Activated CD8-positive, alpha-beta memory T cell treated with anti-CD3 and anti-CD28 coated beads for 36 hours (primary cell): ENCODE results near the gene HYAL3. TPM values are rescaled to one million over a fixed set of nuclear protein-coding genes. Genes with fewer than 3 reads are reported as not detected.
"Not testable (repeated sequence)": the region's sequence is repeated elsewhere in the genome, so short reads cannot be mapped to it uniquely, and the experiment has no call there.

ENCODE experiments used
- CTCF ChIA-PET: fragments of 350-600 bp; sonication (Branson Sonifier 250); formaldehyde crosslinking; loops from one replicate; lab custom pipeline; 2021; ENCODE audit warnings: antibody characterized with exemption; lab: Charles Lee
- POLR2A ChIA-PET: fragments of 350-600 bp; sonication (Branson Sonifier 250); formaldehyde crosslinking; loops from one replicate; lab custom pipeline; 2021; ENCODE audit warnings: antibody characterized with exemption; lab: Charles Lee
- total RNA-seq, 2 experiments: library from RNA; stranded (reverse); gene quantifications; one replicate each; pipeline ENCODE4 v1.2.3, GENCODE V29; 2021

HYAL3 gene
- total RNA-seq, 2 experiments from 2014 or later = 8.5 to 9.4 TPM

GRCh38 chr3:50272538-50272910 is 26.7 kb downstream of the HYAL3 start:
- POLR2A ChIA-PET = not testable (repeated sequence)
- CTCF ChIA-PET = interaction anchor here (0.6 to 6.6 kb wide), 10 partner anchors 13 to 90 kb away, joined by 3 to 53 read pairs (median 6); partner anchors contain the start of gene IFRD2

DNA sequence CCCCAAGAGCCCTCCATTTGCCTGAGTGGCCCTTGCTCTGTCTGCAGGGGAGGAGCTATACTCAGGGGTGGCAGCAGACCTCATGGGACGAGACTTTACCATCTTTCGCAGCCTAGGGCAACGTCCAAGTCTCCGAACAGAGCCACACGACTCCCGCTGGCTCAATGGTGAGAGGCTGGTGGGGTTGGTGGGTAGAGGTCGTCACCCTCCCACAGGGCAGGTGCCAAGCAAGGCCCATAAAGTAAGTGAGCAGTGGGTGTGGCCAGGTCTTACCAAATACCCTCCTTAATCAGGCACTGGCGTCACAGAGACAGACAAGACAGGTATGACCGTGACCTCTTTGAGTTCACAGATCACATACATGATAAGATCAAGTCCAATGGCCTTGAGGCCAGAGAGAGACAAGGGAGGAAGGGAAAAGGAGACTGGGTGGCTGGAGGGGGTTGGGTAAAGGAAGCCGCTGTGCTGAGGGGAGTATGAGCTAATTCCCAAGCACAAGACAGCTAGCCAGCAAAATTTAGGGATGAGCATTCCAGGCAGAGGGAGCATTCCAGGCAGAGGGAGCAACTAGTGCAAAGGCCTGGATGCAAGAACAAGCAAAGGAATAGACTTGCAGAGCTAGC is 27.8 kb downstream of the HYAL3 start:
- POLR2A ChIA-PET = no interaction called here
- CTCF ChIA-PET = interaction anchor here (0.7 to 6.6 kb wide), 7 partner anchors 12 to 78 kb away, joined by 3 to 53 read pairs (median 7); partner anchors contain the start of gene IFRD2

- ChIA-PET CTCF (interaction anchor here (0.7 to 6.6 kb wide), 6 partner anchors 11 to 77 kb away, joined by 3 to 53 read pairs (median 4); no protein-coding TSS in a partner anchor), POLR2A (no interaction called here)
Measured at GRCh38 chr3:50270422-50271224, 28.6 kb downstream of the HYAL3 start.

- ChIA-PET CTCF (interaction anchor here (0.7 to 6.6 kb wide), 3 partner anchors 10 to 43 kb away, joined by 4 to 53 read pairs (median 4); no protein-coding TSS in a partner anchor), POLR2A (no interaction called here)
Measured at GRCh38 chr3:50269977-50270413, 29.2 kb downstream of the HYAL3 start.

DNA sequence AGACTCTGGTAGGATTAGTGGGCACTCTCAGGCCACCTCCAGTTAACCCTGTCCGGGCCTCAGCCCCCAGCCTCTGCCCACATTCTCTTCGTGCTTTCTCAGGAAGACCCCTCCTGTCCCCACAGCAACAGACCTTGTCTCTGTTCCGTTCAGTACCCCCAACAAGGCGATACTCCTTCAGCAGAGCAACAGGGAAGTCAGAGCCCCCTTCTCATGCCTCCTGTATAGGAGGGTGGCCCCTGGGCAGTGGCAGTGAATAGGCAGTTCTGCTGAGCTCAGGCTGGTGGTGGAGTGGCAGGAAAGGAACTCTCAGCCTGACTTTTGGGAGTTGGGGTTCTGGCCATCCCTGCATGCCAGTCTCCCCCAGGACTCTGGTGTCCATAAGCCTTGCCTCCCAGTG is 29.7 kb downstream of the HYAL3 start:
- POLR2A ChIA-PET = no interaction called here
- CTCF ChIA-PET = interaction anchor here (1.7 kb wide), 1 partner anchor 9 kb away, joined by 4 read pairs; no protein-coding TSS in a partner anchor

GRCh38 chr3:50268703-50269451 is 30.3 kb downstream of the HYAL3 start, which contains the start of gene SEMA3B:
Gene SEMA3B, plus strand, starts transcription at chr3:50269147. Its CDS starts 94 bp downstream, at chr3:50269241.
- POLR2A ChIA-PET = no interaction called here
- CTCF ChIA-PET = interaction anchor here (1.7 kb wide), 1 partner anchor 9 kb away, joined by 4 read pairs; no protein-coding TSS in a partner anchor

- POLR2A ChIA-PET = no interaction called here
- CTCF ChIA-PET = interaction anchor here (1.4 to 1.9 kb wide), 2 partner anchors 42 to 76 kb away, joined by 6 to 7 read pairs; no protein-coding TSS in a partner anchor
Measured at GRCh38 chr3:50268276-50268675, 30.9 kb downstream of the HYAL3 start.

DNA sequence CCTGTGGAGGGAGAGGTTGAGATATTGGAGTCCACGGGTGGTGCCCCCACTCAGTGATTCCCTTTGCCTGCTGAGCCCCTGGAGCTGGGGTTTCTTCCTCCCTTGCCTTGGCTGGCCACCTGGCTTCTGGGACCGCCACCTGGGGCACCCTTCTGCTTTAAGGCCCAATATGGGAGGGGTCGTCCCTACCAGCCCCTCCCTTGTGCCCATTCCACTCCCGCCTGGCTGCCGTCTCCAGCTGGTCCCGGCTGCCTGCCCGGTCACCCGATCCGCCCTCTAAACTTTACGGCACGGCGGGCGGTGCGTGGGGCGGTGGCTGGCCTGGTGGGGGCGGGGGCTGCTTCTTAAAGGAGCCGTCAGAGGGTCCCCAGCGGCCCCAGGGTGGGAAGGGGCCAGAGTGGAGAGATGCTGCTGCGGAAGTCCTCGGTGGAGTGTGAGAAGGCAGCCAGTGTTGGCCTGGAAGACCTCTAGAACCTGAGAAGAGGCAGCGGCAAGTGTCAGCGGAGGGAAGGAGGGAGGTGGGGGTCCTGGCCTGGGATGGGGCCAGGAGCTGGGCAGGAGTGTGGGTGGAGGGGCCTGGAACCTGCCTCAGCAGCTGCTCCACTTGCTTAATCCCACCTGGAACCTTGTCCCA is 31.8 kb downstream of the HYAL3 start:
- CTCF ChIA-PET = interaction anchor here (1.4 to 2.3 kb wide), 3 partner anchors 18 to 75 kb away, joined by 6 to 7 read pairs (median 7); no protein-coding TSS in a partner anchor
- POLR2A ChIA-PET = interaction anchor here (1.3 kb wide), 1 partner anchor 17 kb away, joined by 3 read pairs; no protein-coding TSS in a partner anchor

GRCh38 chr3:50266836-50267235 is 32.4 kb downstream of the HYAL3 start:
- CTCF ChIA-PET = interaction anchor here (1.4 to 2.3 kb wide), 3 partner anchors 17 to 75 kb away, joined by 6 to 7 read pairs (median 7); no protein-coding TSS in a partner anchor
- POLR2A ChIA-PET = interaction anchor here (1.3 kb wide), 1 partner anchor 17 kb away, joined by 3 read pairs; no protein-coding TSS in a partner anchor

DNA sequence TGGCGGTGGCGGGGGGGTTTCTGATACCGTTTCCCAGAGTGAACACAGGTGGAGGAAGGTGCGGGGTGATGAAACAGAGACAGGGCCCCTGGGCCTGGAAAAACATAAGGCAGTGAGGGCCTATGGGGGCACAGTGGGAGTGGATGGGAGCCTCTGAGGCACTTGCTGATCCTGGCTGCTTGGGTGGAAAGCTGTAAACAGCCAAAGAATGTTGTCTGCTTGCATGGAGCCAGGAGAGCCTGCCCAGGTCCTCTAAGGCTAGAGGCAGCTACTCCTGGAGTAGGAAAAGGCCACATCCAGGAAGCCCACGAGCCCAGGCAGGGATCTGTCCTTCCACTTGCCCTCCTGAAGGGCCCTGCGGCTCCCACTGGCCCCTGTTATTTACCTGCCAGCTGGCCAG is 33.2 kb downstream of the HYAL3 start:
- POLR2A ChIA-PET = interaction anchor here (1.3 kb wide), 1 partner anchor 18 kb away, joined by 3 read pairs; no protein-coding TSS in a partner anchor
- CTCF ChIA-PET = interaction anchor here (2.3 kb wide), 1 partner anchor 16 kb away, joined by 7 read pairs; no protein-coding TSS in a partner anchor

- ChIA-PET POLR2A (no interaction called here), CTCF (interaction anchor here (2.3 kb wide), 1 partner anchor 16 kb away, joined by 7 read pairs; no protein-coding TSS in a partner anchor)
Measured at GRCh38 chr3:50265571-50265970, 33.6 kb downstream of the HYAL3 start.

DNA sequence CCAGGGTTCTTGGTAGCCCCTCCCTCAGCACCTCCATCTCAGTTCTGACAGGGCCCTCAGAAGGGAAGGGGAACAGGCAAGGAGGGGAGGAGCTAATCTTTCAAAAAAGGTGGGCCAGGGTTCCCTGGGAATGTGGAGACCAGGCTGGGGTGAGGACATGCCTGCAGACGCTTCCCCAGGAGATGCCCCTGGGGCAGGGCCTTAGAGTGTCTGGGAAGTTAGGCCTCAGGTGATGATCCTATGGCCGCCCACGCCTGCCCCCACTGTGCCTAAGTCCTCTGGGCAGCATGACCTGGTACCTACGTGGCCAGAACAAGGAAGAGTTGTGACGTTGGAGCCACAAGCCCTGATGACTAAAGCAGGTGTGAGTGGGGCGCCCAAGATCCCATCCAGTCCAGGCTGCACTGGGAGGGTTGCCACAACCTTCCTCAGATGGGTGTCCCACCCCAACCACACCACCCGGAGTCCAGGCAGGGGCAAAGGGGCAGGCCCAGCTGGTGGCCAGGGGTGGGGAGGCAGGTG is 34.2 kb downstream of the HYAL3 start:
- ChIA-PET CTCF (interaction anchor here (0.8 to 1.3 kb wide), 2 partner anchors 8 to 18 kb away, joined by 3 to 6 read pairs; no protein-coding TSS in a partner anchor), POLR2A (no interaction called here)

DNA sequence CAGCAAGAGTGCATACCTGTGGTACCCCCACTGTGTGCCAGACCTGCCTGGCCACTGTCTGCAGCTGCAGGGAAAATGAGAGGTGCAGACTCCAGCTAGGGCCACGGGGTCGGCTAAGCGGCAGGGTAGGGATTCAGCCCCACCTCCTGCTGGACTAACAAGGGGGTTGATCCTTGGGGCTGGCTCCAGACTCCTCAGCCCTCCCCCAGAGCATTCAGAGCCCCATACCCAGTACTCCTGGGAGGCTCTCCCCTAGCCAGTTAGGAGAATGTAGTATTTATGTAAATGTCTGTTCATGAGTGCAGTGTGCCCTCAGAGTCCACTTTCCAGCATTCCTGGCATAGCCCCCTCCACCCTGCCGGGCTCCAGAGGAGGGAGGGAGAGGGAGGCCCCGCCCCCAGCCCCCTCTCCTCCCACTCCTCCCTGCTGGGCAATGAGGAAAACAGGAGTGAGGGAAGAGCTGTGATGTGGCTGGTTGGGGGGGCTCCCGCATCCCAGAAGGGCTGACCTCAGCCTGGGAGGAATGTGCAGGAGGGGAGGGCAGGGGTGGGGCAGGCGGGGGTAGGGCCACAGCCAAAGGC is 34.7 kb downstream of the HYAL3 start:
- ChIA-PET CTCF (interaction anchor here (0.7 to 1.5 kb wide), 5 partner anchors 9 to 70 kb away, joined by 3 to 6 read pairs (median 3); no protein-coding TSS in a partner anchor), POLR2A (no interaction called here)

DNA sequence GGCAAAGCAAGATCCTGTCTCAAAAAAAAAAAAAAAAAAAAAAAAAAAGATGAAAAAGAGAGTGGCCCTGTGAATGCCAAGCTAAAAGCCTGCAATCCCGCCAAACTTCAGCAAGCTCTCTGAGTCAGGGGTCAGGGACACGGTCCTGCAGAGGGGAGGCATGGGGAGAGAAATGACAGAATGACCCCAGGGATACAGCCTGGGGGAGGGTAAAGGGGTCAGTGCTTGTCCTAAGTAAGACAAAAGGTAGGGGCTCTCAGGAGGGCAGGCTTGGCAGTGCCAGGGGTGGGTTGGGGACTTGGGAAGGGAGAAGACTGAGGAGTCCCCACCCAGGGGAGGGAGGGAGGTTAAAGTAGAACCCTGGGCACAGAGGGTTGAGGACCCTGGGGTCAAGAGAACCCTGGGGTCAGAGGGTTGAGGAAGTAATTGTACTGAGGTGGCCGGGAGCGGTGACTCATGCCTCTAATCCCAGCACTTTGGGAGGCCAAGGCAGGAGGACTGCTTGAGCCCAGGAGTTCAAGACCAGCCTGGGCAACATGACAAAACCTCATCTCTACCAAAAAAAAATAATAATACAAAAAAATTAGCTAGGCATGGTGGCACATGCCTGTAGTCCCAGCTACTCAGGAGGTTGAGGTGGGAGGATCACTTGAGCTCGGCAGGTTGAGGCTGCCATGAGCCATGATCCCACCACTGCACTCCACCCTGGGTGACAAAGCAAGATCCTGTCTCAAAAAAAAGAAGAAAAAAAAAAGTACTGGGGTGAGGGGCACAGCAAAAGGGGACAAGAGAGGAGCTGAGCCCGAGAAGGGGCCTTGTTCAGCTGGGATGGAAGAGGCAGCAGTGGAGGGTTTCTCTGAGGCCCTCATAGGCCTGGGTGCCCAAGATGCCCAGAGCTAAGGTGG is 35.5 kb downstream of the HYAL3 start:
- POLR2A ChIA-PET = interaction anchor here (0.7 kb wide), 1 partner anchor 549 kb away, joined by 10 read pairs; no protein-coding TSS in a partner anchor
- CTCF ChIA-PET = interaction anchor here (0.7 to 1.5 kb wide), 6 partner anchors 14 to 71 kb away, joined by 3 to 6 read pairs (median 3); no protein-coding TSS in a partner anchor

DNA sequence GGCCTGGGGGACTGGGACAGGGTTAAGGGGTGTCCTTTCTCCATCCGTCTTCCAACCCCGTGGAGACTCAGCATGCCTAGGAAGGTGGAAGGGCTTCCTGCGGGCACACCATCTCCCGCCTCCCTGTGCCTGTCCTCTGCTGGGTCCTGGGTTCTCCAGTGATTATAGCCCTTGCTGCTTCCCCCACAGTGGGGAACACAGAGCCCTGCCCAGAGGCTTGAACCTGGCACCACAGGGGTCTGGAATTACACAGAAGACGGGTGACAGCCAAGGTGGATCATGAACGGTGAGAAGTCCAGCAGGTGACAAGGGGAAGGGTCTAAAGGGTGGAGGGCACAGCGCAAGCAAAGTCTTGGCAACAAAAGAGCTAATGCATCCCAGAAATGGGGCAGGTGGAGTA is 36.4 kb downstream of the HYAL3 start:
- ChIA-PET POLR2A (interaction anchor here (0.7 kb wide), 1 partner anchor 548 kb away, joined by 10 read pairs; no protein-coding TSS in a partner anchor), CTCF (interaction anchor here (1.1 to 1.5 kb wide), 2 partner anchors 13 to 70 kb away, joined by 3 to 4 read pairs; no protein-coding TSS in a partner anchor)

GRCh38 chr3:50262200-50262599 is 37.0 kb downstream of the HYAL3 start:
- CTCF ChIA-PET = interaction anchor here (4.9 kb wide), 1 partner anchor 13 kb away, joined by 62 read pairs; no protein-coding TSS in a partner anchor
- POLR2A ChIA-PET = not testable (repeated sequence)
